Keratinocyte (primary cell): ENCODE results near the gene NRG2. TPM values are rescaled to one million over a fixed set of nuclear protein-coding genes. Genes with fewer than 3 reads are reported as not detected.

Experiments used
- DNase-seq: peaks from one replicate; pipeline ENCODE4 v3.0.0-alpha.2; 2011; ENCODE audit warnings: low read depth, missing footprints, low spot score
- FAIRE-seq: peaks from 2 replicates; lab custom pipeline; 2011; peaks lifted over from hg19 to GRCh38; lab: Jason Lieb, UNC
- H2AFZ ChIP-seq: 2 replicates; pipeline ENCODE4 v1.6.0; 2012; ENCODE audit warnings: low read length, control low read depth, inconsistent platforms; ENCODE audit not compliant: control insufficient read depth
- H3K27ac ChIP-seq: 2 replicates; pipeline ENCODE4 v1.5.1; 2011; ENCODE audit warnings: low read length; ENCODE audit not compliant: control insufficient read depth, insufficient read depth
- H3K27me3 ChIP-seq: 3 replicates; pipeline ENCODE4 v1.6.0; 2011; ENCODE audit warnings: low read length; ENCODE audit not compliant: control insufficient read depth, insufficient read depth; ENCODE audit errors: extremely low read depth
- H3K36me3 ChIP-seq, 2 experiments: 2 replicates in 1 of 2; 3 replicates in 1 of 2; pipeline ENCODE4 v1.5.1; 2011; ENCODE audit warnings: low read length in 2 of 2, mild to moderate bottlenecking in 1 of 2; ENCODE audit not compliant: control insufficient read depth in 2 of 2, insufficient read depth in 2 of 2; ENCODE audit errors: extremely low read depth in 1 of 2
- H3K4me1 ChIP-seq: 3 replicates; pipeline ENCODE4 v1.5.1; 2011; ENCODE audit warnings: low read length; ENCODE audit not compliant: control insufficient read depth, insufficient read depth; ENCODE audit errors: extremely low read depth
- H3K4me2 ChIP-seq: 3 replicates; pipeline ENCODE4 v1.6.0; 2011; ENCODE audit warnings: low read depth, low read length; ENCODE audit not compliant: control insufficient read depth, insufficient read depth; ENCODE audit errors: extremely low read depth
- H3K4me3 ChIP-seq, 3 experiments: fragments of 200-600 bp in 1 of 3; sonication (generic) in 1 of 3; 2 replicates in 2 of 3; 3 replicates in 1 of 3; pipeline ENCODE4 v1.5.1; 2011 to 2016; ENCODE audit warnings: low read length in 3 of 3, mild to moderate bottlenecking in 3 of 3, control low read depth in 2 of 3, inconsistent platforms in 1 of 3, low read depth in 1 of 3, mixed read lengths in 1 of 3, mixed run types in 1 of 3, moderate library complexity in 1 of 3; ENCODE audit not compliant: control insufficient read depth in 2 of 3, insufficient read depth in 2 of 3; ENCODE audit errors: extremely low read depth in 1 of 3
- H3K79me2 ChIP-seq: 2 replicates; pipeline ENCODE4 v1.6.0; 2012; ENCODE audit warnings: low read length; ENCODE audit not compliant: control insufficient read depth, insufficient read depth
- H3K9ac ChIP-seq: 3 replicates; pipeline ENCODE4 v1.6.0; 2011; ENCODE audit warnings: low read length; ENCODE audit not compliant: control insufficient read depth, insufficient read depth; ENCODE audit errors: extremely low read depth
- H3K9me1 ChIP-seq: 3 replicates; pipeline ENCODE4 v1.6.0; 2011; ENCODE audit warnings: low read length; ENCODE audit not compliant: control insufficient read depth, insufficient read depth; ENCODE audit errors: extremely low read depth
- H3K9me3 ChIP-seq: 2 replicates; pipeline ENCODE4 v1.5.1; 2012; ENCODE audit warnings: low read depth, low read length; ENCODE audit not compliant: control insufficient read depth
- H4K20me1 ChIP-seq: 3 replicates; pipeline ENCODE4 v1.6.0; 2011; ENCODE audit warnings: low read length; ENCODE audit not compliant: control insufficient read depth, insufficient read depth; ENCODE audit errors: extremely low read depth
- CTCF ChIP-seq, 3 experiments: IDR thresholded peaks in 1 of 3; conservative IDR thresholded peaks in 1 of 3; optimal IDR thresholded peaks in 1 of 3; 2 replicates in 2 of 3; 3 replicates in 1 of 3; pipeline versions ENCODE3 to v1.5.1; 2011; ENCODE audit warnings: low read length in 3 of 3, mild to moderate bottlenecking in 3 of 3, moderate library complexity in 2 of 3, control low read depth in 1 of 3, inconsistent platforms in 1 of 3; ENCODE audit not compliant: insufficient read depth in 2 of 3; ENCODE audit errors: extremely low read depth in 1 of 3
- EZH2 ChIP-seq: IDR thresholded peaks from one replicate; pipeline ENCODE4 v1.6.1; 2012; ENCODE audit warnings: inconsistent platforms, mild to moderate bottlenecking, low read length, moderate library complexity
- dilution Hi-C: fragments of 300-500 bp; cut with MboI; formaldehyde crosslinking; loops from one replicate; pipeline ENCODE4 v1.7.0; 2020; ENCODE audit warnings: low sequenced_read_pairs; ENCODE audit not compliant: extremely low pct_ligation_motif_present
- polyA plus RNA-seq, 5 experiments: library from polyadenylated mRNA; depleted of rRNA in 3 of 5; stranded (reverse) in 3 of 5; stranded (forward) in 1 of 5; unstranded in 1 of 5; fragments of >200 nt; gene quantifications; 1 replicate in 1 of 5; 2 replicates in 3 of 5; 3 replicates in 1 of 5; pipeline versions ENCODE4 v1.2.1 to v1.2.3, GENCODE V29; 2011 to 2012; ENCODE audit warnings: missing spikeins in 2 of 5, low read depth in 1 of 5, low replicate concordance in 1 of 5

NRG2 gene
- polyA plus RNA-seq, 1 donor (not counting 4 experiments of a cell fraction or from before 2014, with no cell fraction given) = 0.13 TPM

GRCh38 chr5:139897342-139897741 is 145.8 kb downstream of the NRG2 start:
- no peaks in the 10 kb centered on the region for H3K36me3 ChIP-seq
- H2AFZ ChIP-seq = no peak overlapping the region
- H3K27ac ChIP-seq = no peak overlapping the region
- peaks cover 32% of the 10 kb centered on the region for H3K27me3 ChIP-seq
- no peaks in the 10 kb centered on the region for H3K79me2 ChIP-seq
- TF ChIP-seq EZH2 = no peak
- TF ChIP-seq CTCF (optimal IDR thresholded peaks at IDR 0.05 in 1 of 3, IDR thresholded peaks at IDR 0.05 in 1 of 3, conservative IDR thresholded peaks at IDR 0.05 in 1 of 3; ENCODE audit: extremely low read depth in 1 of 3, insufficient read depth in 2 of 3, low read length in 3 of 3) = no peak
- no peaks in the 10 kb centered on the region for H3K9me1 ChIP-seq
- DNase-seq (no peak), FAIRE-seq (no peak)
- H3K9ac ChIP-seq = no peak overlapping the region
- H4K20me1 ChIP-seq = no peaks in the 10 kb centered on the region
- dilution Hi-C loops = no loop called here
- no peak overlapping the region for H3K4me2 ChIP-seq
- H3K4me3 ChIP-seq = no peak overlapping the region
- H3K9me3 ChIP-seq = no peaks in the 10 kb centered on the region
- no peaks in the 10 kb centered on the region for H3K4me1 ChIP-seq

- Histone ChIP-seq H4K20me1 (no peaks in the 10 kb centered on the region), H3K9ac (no peak overlapping the region), H3K4me2 (no peak overlapping the region), H3K9me3 (no peaks in the 10 kb centered on the region), H3K27ac (no peak overlapping the region), H3K4me1 (no peaks in the 10 kb centered on the region), H3K36me3 (no peaks in the 10 kb centered on the region), H3K9me1 (no peaks in the 10 kb centered on the region), H3K4me3 (no peak overlapping the region), H3K27me3 (peaks cover 26% of the 10 kb centered on the region), H3K79me2 (no peaks in the 10 kb centered on the region), H2AFZ (no peak overlapping the region)
- DNase-seq (no peak), FAIRE-seq (no peak)
- no peak for TF ChIP-seq CTCF (optimal IDR thresholded peaks at IDR 0.05 in 1 of 3, IDR thresholded peaks at IDR 0.05 in 1 of 3, conservative IDR thresholded peaks at IDR 0.05 in 1 of 3; ENCODE audit: extremely low read depth in 1 of 3, insufficient read depth in 2 of 3, low read length in 3 of 3)
- TF ChIP-seq EZH2 = no peak
- dilution Hi-C loops = no loop called here
Measured at GRCh38 chr5:139896718-139897117, 146.4 kb downstream of the NRG2 start.
